Measurements from ENCODE around the gene TMEM126A. TPM values are rescaled to one million over a fixed set of nuclear protein-coding genes. Genes with fewer than 3 reads are reported as not detected.

Gene TMEM126A
- total RNA-seq, 1 donor from 2014 or later = 21.0 TPM

GRCh38 chr11:85663753-85664614 is 16.2 kb downstream of the TMEM126A start:
- Mint-ChIP-seq H3K9me3 (no peaks in the 10 kb centered on the region), H3K27me3 (ENCODE audit: low read depth) (no peaks in the 10 kb centered on the region), H3K4me1 (peaks cover 42% of the 10 kb centered on the region), H3K27ac (peak overlapping the region; percentile 99), H3K36me3 (peaks cover 18% of the 10 kb centered on the region), H3K4me3 (peak overlapping the region; percentile 100)
- no peak for TF ChIP-seq CTCF (IDR thresholded peaks at IDR 0.05; ENCODE audit: unreplicated experiment)
- peak; percentile 46 to 76 for DNase-seq (ENCODE audit: low spot score in 2 of 2, unreplicated experiment in 2 of 2)

- DNase-seq (ENCODE audit: low spot score in 2 of 2, unreplicated experiment in 2 of 2) = peak; percentile 88 to 96
- Mint-ChIP-seq H3K4me3 (peak within 1 kb of the TSS; percentile 100), H3K27ac (peak within 1 kb of the TSS; percentile 99), H3K36me3 (peaks cover 13% of the 10 kb centered on the region), H3K4me1 (peaks cover 34% of the 10 kb centered on the region), H3K27me3 (ENCODE audit: low read depth) (no peaks in the 10 kb centered on the region), H3K9me3 (no peaks in the 10 kb centered on the region)
- TF ChIP-seq CTCF (IDR thresholded peaks at IDR 0.05; ENCODE audit: unreplicated experiment) = no peak
Measured at GRCh38 chr11:85664615-85665481, 17.1 kb downstream of the TMEM126A start, which contains the start of gene CREBZF. CREBZF (minus strand) TSS chr11:85665129; CDS start chr11:85664875, 254 bp downstream.

- DNase-seq (ENCODE audit: low spot score in 2 of 2, unreplicated experiment in 2 of 2) = no peak
- peak overlapping the region; percentile 64 for H3K27ac Mint-ChIP-seq
- H3K4me3 Mint-ChIP-seq = peak overlapping the region; percentile 32
- no peak for TF ChIP-seq CTCF (IDR thresholded peaks at IDR 0.05; ENCODE audit: unreplicated experiment)
- no peaks in the 10 kb centered on the region for H3K9me3 Mint-ChIP-seq
- H3K27me3 Mint-ChIP-seq (ENCODE audit: low read depth) = no peaks in the 10 kb centered on the region
- H3K36me3 Mint-ChIP-seq = peaks cover 6% of the 10 kb centered on the region
- H3K4me1 Mint-ChIP-seq = peaks cover 26% of the 10 kb centered on the region
Measured at GRCh38 chr11:85665733-85666132, 18.0 kb downstream of the TMEM126A start.

GRCh38 chr11:85666687-85667086 is 18.9 kb downstream of the TMEM126A start:
- Mint-ChIP-seq H3K9me3 (no peaks in the 10 kb centered on the region), H3K4me1 (peaks cover 18% of the 10 kb centered on the region), H3K4me3 (no peak overlapping the region)

More at GRCh38 chr11:85666687-85667086, 18.9 kb downstream of the TMEM126A start:
- H3K27ac Mint-ChIP-seq = no peak overlapping the region
- no peaks in the 10 kb centered on the region for H3K27me3 Mint-ChIP-seq (ENCODE audit: low read depth)
- no peak for TF ChIP-seq CTCF (IDR thresholded peaks at IDR 0.05; ENCODE audit: unreplicated experiment)
- H3K36me3 Mint-ChIP-seq = peaks cover 3% of the 10 kb centered on the region
- no peak for DNase-seq (ENCODE audit: low spot score in 2 of 2, unreplicated experiment in 2 of 2)
